Testis (tissue), 2 donors: ENCODE data around the gene SORT1.

Experiments used
- POLR2A ChIP-seq: fragments of 450-650 bp; IDR thresholded peaks from one replicate; pipeline ENCODE4 v1.6.1; 2017; ENCODE audit warnings: antibody characterized with exemption, mild to moderate bottlenecking, moderate library complexity
- TF ChIP-seq, protein P1 (sequence below), 3 experiments: fragments of 450-650 bp in 2 of 3; fragments of 200-600 bp in 1 of 3; sonication (generic) in 1 of 3; IDR thresholded peaks; one replicate each; pipeline ENCODE4 v1.5.1; 2016 to 2019; ENCODE audit warnings: antibody characterized with exemption in 3 of 3, mild to moderate bottlenecking in 2 of 3, moderate library complexity in 1 of 3

DNA sequence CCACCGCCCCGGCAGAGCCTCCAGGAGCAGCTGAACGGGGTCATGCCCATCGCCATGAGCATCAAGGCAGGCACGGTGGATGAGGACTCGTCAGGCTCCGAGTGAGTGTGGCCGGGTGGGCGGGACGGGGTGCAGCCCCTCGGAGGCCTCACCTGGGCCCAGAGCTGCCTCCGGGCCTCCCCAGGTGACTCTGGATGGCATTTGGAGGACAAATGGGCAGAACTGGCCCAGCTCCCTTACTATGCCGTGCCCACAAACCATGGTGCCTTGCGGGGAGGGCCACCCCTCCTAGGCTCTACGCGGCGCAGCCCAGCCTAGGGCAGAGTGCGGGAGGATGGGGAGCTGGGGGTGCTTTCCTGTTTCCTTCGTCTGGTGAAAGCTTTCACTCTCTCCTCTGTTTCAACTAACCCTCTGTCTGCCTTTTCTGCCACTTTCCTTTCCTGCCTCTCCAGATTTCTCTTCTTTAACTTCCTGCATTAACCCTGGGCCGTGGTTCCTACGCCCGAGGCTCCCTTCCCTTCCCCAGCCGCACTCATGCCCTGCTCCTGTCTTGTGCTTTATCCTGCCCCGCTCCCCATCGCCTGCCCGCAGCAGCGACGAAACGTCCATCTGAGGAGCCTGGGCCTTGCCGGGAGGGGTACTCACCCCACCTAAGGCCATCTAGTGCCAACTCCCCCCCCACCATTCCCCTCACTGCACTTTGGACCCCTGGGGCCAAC, 124.0 kb downstream of the SORT1 start:
- TF ChIP-seq, protein P1, sequence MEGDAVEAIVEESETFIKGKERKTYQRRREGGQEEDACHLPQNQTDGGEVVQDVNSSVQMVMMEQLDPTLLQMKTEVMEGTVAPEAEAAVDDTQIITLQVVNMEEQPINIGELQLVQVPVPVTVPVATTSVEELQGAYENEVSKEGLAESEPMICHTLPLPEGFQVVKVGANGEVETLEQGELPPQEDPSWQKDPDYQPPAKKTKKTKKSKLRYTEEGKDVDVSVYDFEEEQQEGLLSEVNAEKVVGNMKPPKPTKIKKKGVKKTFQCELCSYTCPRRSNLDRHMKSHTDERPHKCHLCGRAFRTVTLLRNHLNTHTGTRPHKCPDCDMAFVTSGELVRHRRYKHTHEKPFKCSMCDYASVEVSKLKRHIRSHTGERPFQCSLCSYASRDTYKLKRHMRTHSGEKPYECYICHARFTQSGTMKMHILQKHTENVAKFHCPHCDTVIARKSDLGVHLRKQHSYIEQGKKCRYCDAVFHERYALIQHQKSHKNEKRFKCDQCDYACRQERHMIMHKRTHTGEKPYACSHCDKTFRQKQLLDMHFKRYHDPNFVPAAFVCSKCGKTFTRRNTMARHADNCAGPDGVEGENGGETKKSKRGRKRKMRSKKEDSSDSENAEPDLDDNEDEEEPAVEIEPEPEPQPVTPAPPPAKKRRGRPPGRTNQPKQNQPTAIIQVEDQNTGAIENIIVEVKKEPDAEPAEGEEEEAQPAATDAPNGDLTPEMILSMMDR (IDR thresholded peaks at IDR 0.05): no peak
- TF ChIP-seq POLR2A: no peak
